ENCODE data around the gene DUSP22. TPM values are rescaled to one million over a fixed set of nuclear protein-coding genes. Genes with fewer than 3 reads are reported as not detected.
A peak's percentile ranks its signal among the peaks of the same experiment; 100 is the strongest.

The DUSP22 gene
- total RNA-seq, 3 donors from 2014 or later: 27.5 to 80.6 (median 29.1) TPM

DNA sequence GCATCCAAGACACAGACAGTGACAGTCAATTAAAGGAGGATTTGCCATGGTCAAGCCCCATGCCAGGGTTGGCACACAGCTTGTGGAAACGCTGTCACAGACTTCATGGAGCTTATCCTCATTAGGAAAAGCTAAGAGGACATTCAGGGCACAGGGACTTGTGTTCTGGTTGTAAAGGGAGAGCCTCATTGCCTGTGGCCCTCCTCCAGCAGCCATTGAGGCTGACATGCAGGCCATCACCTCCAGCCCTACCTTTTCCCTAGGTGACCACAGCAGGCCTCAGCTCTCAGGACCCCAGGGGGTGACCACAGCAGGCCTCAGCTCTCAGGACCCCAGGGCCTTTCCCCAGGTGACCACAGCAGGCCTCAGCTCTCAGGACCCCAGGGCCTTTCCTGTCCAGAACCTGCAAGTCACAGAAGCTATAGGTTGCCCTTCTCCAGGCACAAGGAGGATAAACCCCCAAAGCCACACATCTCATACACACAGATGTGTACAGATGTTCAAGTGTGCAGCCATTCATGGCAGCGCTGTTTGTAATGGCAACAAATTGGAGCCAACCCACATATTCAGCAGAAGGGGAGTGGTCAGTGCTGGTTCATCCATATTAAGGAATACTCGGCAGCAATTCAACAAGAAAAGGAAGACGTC, 26.1 kb downstream of the DUSP22 start:
- H3K36me3 ChIP-seq (ENCODE audit: low read depth): no peaks in the 10 kb centered on the region
- ATAC-seq (no peak), DNase-seq (no peak)
- TF ChIP-seq, protein P1, sequence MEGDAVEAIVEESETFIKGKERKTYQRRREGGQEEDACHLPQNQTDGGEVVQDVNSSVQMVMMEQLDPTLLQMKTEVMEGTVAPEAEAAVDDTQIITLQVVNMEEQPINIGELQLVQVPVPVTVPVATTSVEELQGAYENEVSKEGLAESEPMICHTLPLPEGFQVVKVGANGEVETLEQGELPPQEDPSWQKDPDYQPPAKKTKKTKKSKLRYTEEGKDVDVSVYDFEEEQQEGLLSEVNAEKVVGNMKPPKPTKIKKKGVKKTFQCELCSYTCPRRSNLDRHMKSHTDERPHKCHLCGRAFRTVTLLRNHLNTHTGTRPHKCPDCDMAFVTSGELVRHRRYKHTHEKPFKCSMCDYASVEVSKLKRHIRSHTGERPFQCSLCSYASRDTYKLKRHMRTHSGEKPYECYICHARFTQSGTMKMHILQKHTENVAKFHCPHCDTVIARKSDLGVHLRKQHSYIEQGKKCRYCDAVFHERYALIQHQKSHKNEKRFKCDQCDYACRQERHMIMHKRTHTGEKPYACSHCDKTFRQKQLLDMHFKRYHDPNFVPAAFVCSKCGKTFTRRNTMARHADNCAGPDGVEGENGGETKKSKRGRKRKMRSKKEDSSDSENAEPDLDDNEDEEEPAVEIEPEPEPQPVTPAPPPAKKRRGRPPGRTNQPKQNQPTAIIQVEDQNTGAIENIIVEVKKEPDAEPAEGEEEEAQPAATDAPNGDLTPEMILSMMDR (IDR thresholded peaks at IDR 0.05): no peak
- peaks cover 7% of the 10 kb centered on the region for H3K9me3 ChIP-seq
- no peaks in the 10 kb centered on the region for H3K4me1 ChIP-seq (ENCODE audit: low read depth)
- intact Hi-C loops (cut with DNase I, micrococcal nuclease): no loop called here
- H3K4me3 ChIP-seq: no peak overlapping the region

DNA sequence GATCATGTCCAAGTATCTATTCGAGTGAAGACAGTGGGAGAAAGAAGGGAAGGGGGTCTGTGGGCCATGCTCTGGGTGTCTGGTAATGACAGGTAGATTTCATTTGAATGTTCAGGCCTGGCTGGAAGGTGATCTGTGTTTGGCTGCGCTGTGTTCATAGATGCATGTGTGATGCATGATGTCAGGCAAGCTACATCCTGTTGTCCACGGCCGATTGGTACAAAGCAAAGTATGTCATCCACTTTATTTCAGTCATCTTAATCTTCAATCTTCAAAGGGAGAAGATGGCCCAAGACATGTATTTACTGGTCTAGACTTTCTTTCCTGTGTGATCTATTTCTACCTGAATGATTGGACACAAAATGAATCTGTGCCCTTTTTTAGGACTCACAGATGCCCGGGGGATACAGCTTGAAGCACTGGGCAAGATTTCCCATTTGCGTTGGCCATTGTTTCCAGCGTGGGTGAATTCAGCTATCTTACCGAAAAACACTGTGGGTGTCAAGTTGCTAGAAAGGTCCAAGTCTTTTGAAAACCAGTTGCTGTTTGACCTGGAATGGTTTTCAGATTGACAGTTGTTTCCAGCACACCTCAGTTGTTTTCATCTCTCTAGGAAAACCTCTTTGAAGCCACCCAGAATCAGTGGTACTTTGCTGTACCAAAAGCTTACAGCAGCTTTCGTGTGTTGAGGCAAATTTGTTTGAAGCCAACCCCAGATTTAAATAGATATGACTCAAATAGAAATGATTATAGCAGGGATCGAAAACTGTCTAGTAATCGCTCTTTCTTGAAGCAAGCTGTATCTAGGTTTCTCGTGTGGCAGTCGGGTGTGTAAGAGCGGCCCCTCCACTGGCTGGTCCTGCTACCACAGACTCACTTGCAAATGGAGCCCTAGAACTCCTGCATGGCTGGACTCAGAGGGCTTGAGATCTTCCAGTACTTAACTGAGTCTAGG, 27.2 kb downstream of the DUSP22 start:
- H3K4me3 ChIP-seq: no peak overlapping the region
- no peak for ATAC-seq
- no peak for DNase-seq
- peaks cover 4% of the 10 kb centered on the region for H3K9me3 ChIP-seq
- intact Hi-C loops (cut with DNase I, micrococcal nuclease): no loop called here
- no peaks in the 10 kb centered on the region for H3K36me3 ChIP-seq (ENCODE audit: low read depth)
- no peaks in the 10 kb centered on the region for H3K4me1 ChIP-seq (ENCODE audit: low read depth)
- TF ChIP-seq, protein P1 (IDR thresholded peaks at IDR 0.05): no peak

DNA sequence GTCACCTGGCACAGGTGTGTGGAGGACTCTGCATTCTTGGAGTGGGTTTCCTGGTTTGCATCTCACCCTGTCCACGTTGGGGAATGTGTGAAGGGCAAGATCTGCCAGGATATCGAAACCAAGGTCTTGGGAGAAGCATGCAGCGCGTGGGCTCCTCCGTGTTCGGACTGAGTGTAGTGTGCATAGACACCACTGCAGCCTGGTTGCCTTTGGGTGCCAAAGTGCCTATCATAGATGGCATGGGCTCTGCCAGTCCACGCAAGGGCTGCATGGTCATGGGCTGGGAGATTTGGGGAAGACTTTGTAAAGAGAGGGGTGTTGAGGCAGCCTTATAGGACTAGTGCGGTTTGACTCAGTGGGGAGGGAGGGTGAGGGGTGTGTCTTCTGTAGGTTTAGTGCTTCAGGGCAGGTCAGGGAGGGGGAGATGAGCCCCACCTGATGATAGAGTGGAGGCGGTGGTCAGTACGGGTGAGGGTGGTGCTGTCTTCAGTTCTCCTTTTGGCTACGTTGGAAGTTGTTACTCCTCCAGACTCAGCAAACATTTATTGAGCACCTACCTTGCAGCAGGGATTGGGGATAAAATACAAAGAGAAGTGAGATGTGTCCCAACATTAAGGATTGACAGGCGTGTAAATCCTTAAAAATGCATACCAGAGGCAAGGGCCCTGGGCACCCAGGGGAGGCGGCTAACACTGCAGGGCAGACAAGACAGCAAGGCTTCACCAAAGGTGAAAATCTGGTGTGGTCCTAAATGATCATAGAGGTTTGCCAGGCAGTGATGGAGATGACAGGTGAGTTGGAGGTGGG, 28.3 kb downstream of the DUSP22 start:
- intact Hi-C loops (cut with DNase I, micrococcal nuclease): no loop called here
- TF ChIP-seq, protein P1 (IDR thresholded peaks at IDR 0.05): no peak
- DNase-seq (no peak), ATAC-seq (peak; percentile 8)
- Histone ChIP-seq H3K9me3 (peaks cover 4% of the 10 kb centered on the region), H3K36me3 (ENCODE audit: low read depth) (no peaks in the 10 kb centered on the region), H3K4me3 (no peak overlapping the region), H3K4me1 (ENCODE audit: low read depth) (no peaks in the 10 kb centered on the region)

DNA sequence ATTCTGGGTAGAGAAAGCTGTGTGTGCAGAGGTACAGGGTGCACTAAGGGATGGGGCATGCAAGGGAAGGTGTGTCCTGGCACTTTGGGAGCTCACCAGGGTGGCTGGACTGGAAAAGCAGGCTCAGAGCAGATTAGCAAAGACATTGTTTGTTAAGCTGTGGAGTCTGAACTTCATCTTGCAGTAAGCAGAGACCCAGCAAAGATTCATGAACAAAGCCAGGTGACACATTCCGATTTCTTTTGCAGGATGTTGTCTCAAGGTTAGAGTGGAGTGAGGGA, 28.8 kb downstream of the DUSP22 start:
- TF ChIP-seq, protein P1 (IDR thresholded peaks at IDR 0.05): no peak
- ATAC-seq (no peak), DNase-seq (no peak)
- Histone ChIP-seq H3K4me1 (ENCODE audit: low read depth) (no peaks in the 10 kb centered on the region), H3K4me3 (no peak overlapping the region), H3K36me3 (ENCODE audit: low read depth) (no peaks in the 10 kb centered on the region), H3K9me3 (peaks cover 4% of the 10 kb centered on the region)
- intact Hi-C loops (cut with DNase I, micrococcal nuclease): no loop called here

DNA sequence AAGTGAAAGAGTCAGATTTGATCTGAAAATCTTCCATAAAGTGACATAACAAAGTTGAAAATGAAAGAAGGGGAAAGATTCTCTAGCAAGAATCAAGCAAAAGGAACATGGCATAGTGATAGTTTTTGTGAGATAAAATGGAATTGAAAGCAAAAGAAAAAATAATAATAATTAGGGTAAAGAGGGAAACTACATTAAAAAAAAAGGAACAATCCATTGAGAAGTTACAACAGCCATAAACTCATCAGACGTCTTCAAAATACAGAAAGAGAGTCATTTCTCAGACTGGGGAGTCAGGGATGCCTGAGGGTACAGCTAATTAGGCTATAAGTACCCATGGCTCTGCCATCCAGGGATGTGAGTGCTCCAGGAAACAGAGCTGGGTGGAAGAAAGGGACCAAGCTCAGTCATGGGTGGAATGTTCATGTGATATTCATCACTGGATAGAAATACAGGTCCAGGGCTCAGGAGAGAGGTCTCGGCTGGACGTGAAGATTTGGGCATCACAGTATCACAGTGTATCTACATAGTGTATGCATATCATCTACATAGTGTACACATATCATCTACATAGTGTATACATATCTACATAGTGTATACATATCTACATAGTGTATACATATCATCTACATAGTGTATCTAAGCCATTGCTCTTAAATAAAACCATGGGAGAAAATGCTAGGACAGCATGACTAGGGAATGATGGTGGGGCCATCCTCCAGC, 29.4 kb downstream of the DUSP22 start:
- Histone ChIP-seq H3K9me3 (peaks cover 4% of the 10 kb centered on the region), H3K36me3 (ENCODE audit: low read depth) (no peaks in the 10 kb centered on the region), H3K4me1 (ENCODE audit: low read depth) (no peaks in the 10 kb centered on the region), H3K4me3 (no peak overlapping the region)
- ATAC-seq (no peak), DNase-seq (no peak)
- intact Hi-C loops (cut with DNase I, micrococcal nuclease): no loop called here
- TF ChIP-seq, protein P1 (IDR thresholded peaks at IDR 0.05): no peak

Data from mucosa of descending colon (tissue), 3 donors.